ENCODE results near the gene WNT6.

WNT6 gene

GRCh38 chr2:218857371-218858137 lies 2.1 kb upstream of the WNT6 start:
- DNase-seq (ENCODE audit: low read depth) = no peak

- no peak for DNase-seq (ENCODE audit: low read depth)
Measured at GRCh38 chr2:218858138-218858445, 1.5 kb upstream of the WNT6 start.

GRCh38 chr2:218858671-218859555 lies 692 bp upstream of the WNT6 start:
- no peak for DNase-seq (ENCODE audit: low read depth)

- no peak for DNase-seq (ENCODE audit: low read depth)
Measured at GRCh38 chr2:218859988-218860831, 605 bp downstream of the WNT6 start.

- DNase-seq (ENCODE audit: low read depth) = no peak
Measured at GRCh38 chr2:218860950-218861381, 1.4 kb downstream of the WNT6 start.

GRCh38 chr2:218861645-218862318 lies 2.2 kb downstream of the WNT6 start:
- DNase-seq (ENCODE audit: low read depth) = no peak

- DNase-seq (ENCODE audit: low read depth) = no peak
Measured at GRCh38 chr2:218863021-218863520, 3.5 kb downstream of the WNT6 start.

- no peak for DNase-seq (ENCODE audit: low read depth)
Measured at GRCh38 chr2:218865396-218865795, 5.8 kb downstream of the WNT6 start.

GRCh38 chr2:218865999-218866398 lies 6.4 kb downstream of the WNT6 start:
- no peak for DNase-seq (ENCODE audit: low read depth)

GRCh38 chr2:218867900-218868299 lies 8.3 kb downstream of the WNT6 start:
- no peak for DNase-seq (ENCODE audit: low read depth)

GRCh38 chr2:218869064-218869463 lies 9.5 kb downstream of the WNT6 start:
- DNase-seq (ENCODE audit: low read depth) = no peak

- DNase-seq (ENCODE audit: low read depth) = no peak
Measured at GRCh38 chr2:218870984-218871344, 11.4 kb downstream of the WNT6 start.

- DNase-seq (ENCODE audit: low read depth) = no peak
Measured at GRCh38 chr2:218871345-218872302, 12.0 kb downstream of the WNT6 start.

GRCh38 chr2:218872645-218873358 lies 13.2 kb downstream of the WNT6 start:
- DNase-seq (ENCODE audit: low read depth) = no peak

- no peak for DNase-seq (ENCODE audit: low read depth)
Measured at GRCh38 chr2:218873359-218874194, 14.0 kb downstream of the WNT6 start.

GRCh38 chr2:218875692-218876246 lies 16.2 kb downstream of the WNT6 start:
- DNase-seq (ENCODE audit: low read depth) = no peak

- DNase-seq (ENCODE audit: low read depth) = peak; percentile 40
Measured at GRCh38 chr2:218876562-218877219, 17.1 kb downstream of the WNT6 start.

GRCh38 chr2:218877331-218877730 lies 17.7 kb downstream of the WNT6 start:
- no peak for DNase-seq (ENCODE audit: low read depth)

Measured in GM04504 (cell line).